GM12878 (cell line): ENCODE results near the gene SLC25A43. TPM values are rescaled to one million over a fixed set of nuclear protein-coding genes. Genes with fewer than 3 reads are reported as not detected.
"Not testable (repeated sequence)": the region's sequence is repeated elsewhere in the genome, so short reads cannot be mapped to it uniquely, and the experiment has no call there.

Experiments used
- ATAC-seq: fragments of 200-7000 bp; cut with Tn5 transposase; 3 replicates; pipeline ENCODE4 v1.9.1; 2020; ENCODE audit warnings: mild to moderate bottlenecking, moderate library complexity
- BruUV-seq: library from RNA; stranded (reverse); fragments of 400-500 nt; replicated peaks from 2 replicates; lab custom pipeline; 2021; lab: Mats Ljungman, UMichigan
- CTCF ChIA-PET: fragments of 300-600 bp; sonication (Branson Sonifier 250); formaldehyde crosslinking; extraction: SDS; loops from one replicate; lab custom pipeline; 2021; ENCODE audit warnings: inconsistent platforms; lab: Yijun Ruan, JAX
- POLR2A ChIA-PET: fragments of 350-600 bp; formaldehyde crosslinking; extraction: SDS; loops from one replicate; lab custom pipeline; 2021; ENCODE audit warnings: inconsistent platforms; lab: Charles Lee
- RAD21 ChIA-PET: fragments of 300-600 bp; sonication (Branson Sonifier 250); formaldehyde crosslinking; loops from one replicate; lab custom pipeline; 2023; ENCODE audit warnings: antibody characterized with exemption; ENCODE audit not compliant: unreplicated experiment; lab: Charles Lee
- SMC1A ChIA-PET: fragments of 300-600 bp; sonication (Branson Sonifier 250); formaldehyde crosslinking; loops from one replicate; lab custom pipeline; 2023; ENCODE audit not compliant: unreplicated experiment, uncharacterized antibody; lab: Charles Lee
- DNase-seq: peaks from one replicate; pipeline ENCODE4 v3.0.0-alpha.2; 2011; ENCODE audit warnings: low read depth, low spot score
- FAIRE-seq: peaks from 3 replicates; lab custom pipeline; 2011; peaks lifted over from hg19 to GRCh38; lab: Jason Lieb, UNC
- H2AFZ ChIP-seq: 2 replicates; pipeline ENCODE4 v1.6.0; 2011; ENCODE audit warnings: low read depth, low read length, control low read depth; ENCODE audit not compliant: control insufficient read depth
- H3K27ac ChIP-seq: 2 replicates; pipeline ENCODE4 v1.5.1; 2011; ENCODE audit warnings: control low read depth; ENCODE audit not compliant: control insufficient read depth, insufficient read depth
- H3K27me3 ChIP-seq, 2 experiments: replicated peaks in 1 of 2; 2 replicates each; pipeline versions ENCODE4 v1.6.0 to v1.6.1; 2011; ENCODE audit warnings: low read length in 1 of 2; ENCODE audit not compliant: control insufficient read depth in 2 of 2, insufficient read depth in 2 of 2
- H3K36me3 ChIP-seq, 2 experiments: 2 replicates each; pipeline ENCODE4 v1.5.1; 2011; ENCODE audit warnings: low read length in 1 of 2; ENCODE audit not compliant: control insufficient read depth in 2 of 2, insufficient read depth in 2 of 2
- H3K4me1 ChIP-seq: 2 replicates; pipeline ENCODE4 v1.6.1; 2011; ENCODE audit warnings: mild to moderate bottlenecking, low read length, moderate library complexity, mixed read lengths; ENCODE audit not compliant: control insufficient read depth, insufficient read depth
- H3K4me2 ChIP-seq: 2 replicates; pipeline ENCODE4 v1.6.0; 2011; ENCODE audit warnings: control low read depth; ENCODE audit not compliant: control insufficient read depth, insufficient read depth
- H3K4me3 ChIP-seq: fragments of 200-600 bp; sonication (generic); 2 replicates; pipeline ENCODE4 v1.5.1; 2016
- H3K79me2 ChIP-seq: 2 replicates; pipeline ENCODE4 v1.6.0; 2011; ENCODE audit warnings: low read length; ENCODE audit not compliant: control insufficient read depth, insufficient read depth
- H3K9ac ChIP-seq: 2 replicates; pipeline ENCODE4 v1.8.0; 2011; ENCODE audit warnings: low read length, control low read depth, mixed read lengths; ENCODE audit not compliant: control insufficient read depth, insufficient read depth
- H3K9me3 ChIP-seq: replicated peaks from 3 replicates; pipeline ENCODE4 v1.5.1; 2011; ENCODE audit warnings: mild to moderate bottlenecking, low read length; ENCODE audit not compliant: control insufficient read depth, insufficient read depth
- H4K20me1 ChIP-seq: 2 replicates; pipeline ENCODE4 v1.6.0; 2011; ENCODE audit not compliant: control insufficient read depth, insufficient read depth
- WGBS: methylation state at CpG from one replicate; pipeline ENCODE4 v1.1.6; 2016; ENCODE audit warnings: low lambda C conversion rate; ENCODE audit not compliant: insufficient replicate concordance, insufficient coverage; ENCODE audit errors: missing lambda C conversion rate; 5-methylcytosine and 5-hydroxymethylcytosine counted together
- in situ Hi-C: fragments of 300-500 bp; cut with MboI; formaldehyde crosslinking; loops from 9 replicates; pipeline ENCODE4 v1.14.3; 2018; ENCODE audit warnings: mixed read lengths
- intact Hi-C: fragments of 100-400 bp; cut with micrococcal nuclease; formaldehyde crosslinking; loops from one replicate; pipeline ENCODE4 v1.14.2; 2022; ENCODE audit not compliant: unreplicated experiment
- polyA plus RNA-seq, 11 experiments: library from polyadenylated mRNA; depleted of rRNA in 4 of 11; unstranded in 6 of 11; stranded (reverse) in 5 of 11; fragments of >200 nt; fragmentation: Nextera tagmentation in 4 of 11; fragmentation: Illumina TruSeq in 1 of 11; extraction: Ambion mirVana in 4 of 11; extraction: Trizol in 1 of 11; gene quantifications; 1 replicate in 1 of 11; 2 replicates in 10 of 11; pipeline versions ENCODE4 v1.2.1 to v1.2.3, GENCODE V29; 2011 to 2016; ENCODE audit warnings: inconsistent platforms in 2 of 11, missing spikeins in 2 of 11, low read depth in 1 of 11
- total RNA-seq, 4 experiments: library from RNA; depleted of rRNA in 3 of 4; stranded (reverse); fragments of >200 nt in 3 of 4; fragmentation: Illumina TruSeq in 1 of 4; extraction: Trizol in 1 of 4; gene quantifications; 2 replicates each; pipeline versions ENCODE4 v1.2.1 to v1.2.3, GENCODE V29; 2013 to 2021
- TF ChIP-seq, protein P1 (sequence below): fragments of 450-650 bp; IDR thresholded peaks from 2 replicates; pipeline ENCODE4 v1.6.1; 2018; ENCODE audit warnings: borderline replicate concordance, mild to moderate bottlenecking; ENCODE audit not compliant: partially characterized antibody
- TF ChIP-seq, protein P2 (sequence below): fragments of 450-650 bp; IDR thresholded peaks from 2 replicates; pipeline ENCODE4 v1.6.1; 2016; ENCODE audit warnings: mild to moderate bottlenecking

SLC25A43 gene
- total and polyA plus RNA-seq, 10 of the 15 experiments (the other 5 are each of a cell fraction or from before 2014, with no cell fraction given), result 2.5 to 13.5 (median 6.8) TPM

DNA sequence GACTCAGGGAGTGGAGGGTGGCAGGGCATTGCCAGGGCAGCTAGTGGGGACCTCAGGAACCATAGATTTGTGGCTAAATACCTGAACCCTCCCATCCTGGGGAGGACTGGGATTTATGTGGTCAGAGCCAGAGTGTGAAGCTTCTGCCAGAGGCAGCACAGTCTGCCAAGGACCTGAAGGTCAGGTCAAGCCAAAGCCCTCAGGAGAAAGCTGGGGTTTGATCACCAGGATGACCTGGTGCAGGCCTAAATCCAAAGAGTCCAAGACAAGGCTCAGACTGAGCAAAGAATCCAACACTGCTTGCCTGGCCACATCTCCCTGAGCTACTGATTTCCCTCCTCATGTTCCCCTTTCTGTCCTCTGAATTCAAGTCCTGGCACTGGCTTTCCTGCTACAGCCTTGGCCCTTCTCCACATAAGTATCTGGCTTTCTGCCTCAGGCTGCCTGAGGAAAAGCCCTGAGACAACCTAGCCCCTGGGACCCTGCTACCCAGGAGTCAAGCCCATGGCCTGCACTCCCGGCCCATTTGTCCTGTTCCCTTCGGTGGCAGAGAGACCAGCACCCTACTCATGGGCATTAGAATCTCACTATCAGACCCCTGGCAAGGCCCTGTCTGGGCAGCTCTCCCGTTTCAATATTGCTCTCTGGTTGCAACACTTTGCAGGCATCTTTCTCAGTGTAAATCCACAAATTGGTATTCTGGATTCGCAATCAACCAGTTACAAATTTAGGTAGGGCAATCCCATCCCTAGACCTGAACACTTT, 39.3 kb upstream of the SLC25A43 start:
- Histone ChIP-seq H3K9ac (no peak overlapping the region), H3K27me3 (no peaks in the 10 kb centered on the region; a peak in 1 of 4 replicates), H2AFZ (no peak overlapping the region), H3K4me1 (no peaks in the 10 kb centered on the region), H3K79me2 (no peaks in the 10 kb centered on the region), H3K4me2 (no peak overlapping the region), H3K4me3 (no peak overlapping the region)
- RAD21 ChIA-PET, result no interaction called here
- DNase-seq, result no peak
- BruUV-seq, result no TSS peak
- intact Hi-C loops, result no loop called here
- CTCF ChIA-PET, result no interaction called here
- POLR2A ChIA-PET, result no interaction called here
- TF ChIP-seq, protein P1, sequence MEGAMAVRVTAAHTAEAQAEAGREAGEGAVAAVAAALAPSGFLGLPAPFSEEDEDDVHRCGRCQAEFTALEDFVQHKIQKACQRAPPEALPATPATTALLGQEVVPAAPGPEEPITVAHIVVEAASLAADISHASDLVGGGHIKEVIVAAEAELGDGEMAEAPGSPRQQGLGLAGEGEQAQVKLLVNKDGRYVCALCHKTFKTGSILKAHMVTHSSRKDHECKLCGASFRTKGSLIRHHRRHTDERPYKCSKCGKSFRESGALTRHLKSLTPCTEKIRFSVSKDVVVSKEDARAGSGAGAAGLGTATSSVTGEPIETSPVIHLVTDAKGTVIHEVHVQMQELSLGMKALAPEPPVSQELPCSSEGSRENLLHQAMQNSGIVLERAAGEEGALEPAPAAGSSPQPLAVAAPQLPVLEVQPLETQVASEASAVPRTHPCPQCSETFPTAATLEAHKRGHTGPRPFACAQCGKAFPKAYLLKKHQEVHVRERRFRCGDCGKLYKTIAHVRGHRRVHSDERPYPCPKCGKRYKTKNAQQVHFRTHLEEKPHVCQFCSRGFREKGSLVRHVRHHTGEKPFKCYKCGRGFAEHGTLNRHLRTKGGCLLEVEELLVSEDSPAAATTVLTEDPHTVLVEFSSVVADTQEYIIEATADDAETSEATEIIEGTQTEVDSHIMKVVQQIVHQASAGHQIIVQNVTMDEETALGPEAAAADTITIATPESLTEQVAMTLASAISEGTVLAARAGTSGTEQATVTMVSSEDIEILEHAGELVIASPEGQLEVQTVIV, result no peak
- TF ChIP-seq, protein P2, sequence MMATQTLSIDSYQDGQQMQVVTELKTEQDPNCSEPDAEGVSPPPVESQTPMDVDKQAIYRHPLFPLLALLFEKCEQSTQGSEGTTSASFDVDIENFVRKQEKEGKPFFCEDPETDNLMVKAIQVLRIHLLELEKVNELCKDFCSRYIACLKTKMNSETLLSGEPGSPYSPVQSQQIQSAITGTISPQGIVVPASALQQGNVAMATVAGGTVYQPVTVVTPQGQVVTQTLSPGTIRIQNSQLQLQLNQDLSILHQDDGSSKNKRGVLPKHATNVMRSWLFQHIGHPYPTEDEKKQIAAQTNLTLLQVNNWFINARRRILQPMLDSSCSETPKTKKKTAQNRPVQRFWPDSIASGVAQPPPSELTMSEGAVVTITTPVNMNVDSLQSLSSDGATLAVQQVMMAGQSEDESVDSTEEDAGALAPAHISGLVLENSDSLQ, result no peak
- TF ChIP-seq, all 136 proteins: peak for 0
- no peak for ATAC-seq
- FAIRE-seq, result no peak
- H3K27ac ChIP-seq, result no peak overlapping the region
- H4K20me1 ChIP-seq, result no peaks in the 10 kb centered on the region
- no peaks in the 10 kb centered on the region for H3K36me3 ChIP-seq
- 33% methylated on average over 4 of the region's 4 CpGs for WGBS
- no peaks in the 10 kb centered on the region for H3K9me3 ChIP-seq
- in situ Hi-C loops, result no loop called here
- SMC1A ChIA-PET, result no interaction called here

DNA sequence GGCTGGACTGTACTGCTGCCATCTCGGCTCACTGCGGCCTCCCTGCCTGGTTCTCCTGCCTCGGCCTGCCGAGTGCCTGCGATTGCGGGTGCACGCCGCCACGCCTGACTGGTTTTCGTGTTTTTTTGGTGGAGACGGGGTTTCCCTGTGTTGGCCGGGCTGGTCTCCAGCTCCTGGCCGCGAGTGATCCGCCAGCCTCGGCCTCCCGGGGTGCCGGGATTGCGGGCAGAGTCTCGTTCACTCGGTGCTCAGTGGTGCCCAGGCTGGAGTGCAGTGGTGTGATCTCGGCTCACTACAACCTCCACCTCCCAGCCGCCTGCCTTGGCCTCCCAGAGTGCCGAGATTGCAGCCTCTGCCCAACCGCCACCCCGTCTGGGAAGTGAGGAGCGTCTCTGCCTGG, 37.7 kb upstream of the SLC25A43 start:
- H3K27me3 ChIP-seq, H2AFZ ChIP-seq, H3K4me3 ChIP-seq, H3K4me2 ChIP-seq, in situ Hi-C loops, DNase-seq, H4K20me1 ChIP-seq, H3K9ac ChIP-seq, CTCF ChIA-PET, H3K9me3 ChIP-seq, H3K79me2 ChIP-seq, H3K27ac ChIP-seq, BruUV-seq, POLR2A ChIA-PET, H3K4me1 ChIP-seq, SMC1A ChIA-PET, intact Hi-C loops, FAIRE-seq, RAD21 ChIA-PET, ATAC-seq, H3K36me3 ChIP-seq: not testable (repeated sequence)
- WGBS, result 67% methylated on average over 12 of the region's 27 CpGs

DNA sequence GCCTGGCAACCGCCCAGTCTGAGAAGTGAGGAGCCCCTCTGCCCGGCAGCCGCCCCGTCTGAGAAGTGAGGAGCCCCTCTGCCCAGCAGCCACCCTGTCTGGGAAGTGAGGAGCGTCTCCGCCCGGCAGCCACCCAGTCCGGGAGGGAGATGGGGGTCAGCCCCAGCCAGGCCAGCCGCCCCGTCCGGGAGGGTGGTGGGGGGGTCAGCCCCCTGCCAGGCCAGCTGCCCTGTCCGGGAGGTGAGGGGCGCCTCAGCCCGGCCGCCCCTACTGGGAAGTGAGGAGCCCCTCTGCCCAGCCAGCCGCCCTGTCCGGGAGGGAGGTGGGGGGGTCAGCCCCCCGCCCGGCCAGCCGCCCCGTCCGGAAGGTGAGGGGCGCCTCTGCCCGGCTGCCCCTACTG, 37.1 kb upstream of the SLC25A43 start:
- ATAC-seq, H3K4me2 ChIP-seq, H3K9ac ChIP-seq, intact Hi-C loops, in situ Hi-C loops, DNase-seq, RAD21 ChIA-PET, H2AFZ ChIP-seq, POLR2A ChIA-PET, H3K27me3 ChIP-seq, H3K36me3 ChIP-seq, H3K4me3 ChIP-seq, H3K27ac ChIP-seq, CTCF ChIA-PET, H3K79me2 ChIP-seq, FAIRE-seq, H3K9me3 ChIP-seq, BruUV-seq, SMC1A ChIA-PET, H4K20me1 ChIP-seq, H3K4me1 ChIP-seq: not testable (repeated sequence)
- WGBS, result 92% methylated on average over 15 of the region's 24 CpGs
